Measurements from ENCODE around the gene LRRC73.

The LRRC73 gene

DNA sequence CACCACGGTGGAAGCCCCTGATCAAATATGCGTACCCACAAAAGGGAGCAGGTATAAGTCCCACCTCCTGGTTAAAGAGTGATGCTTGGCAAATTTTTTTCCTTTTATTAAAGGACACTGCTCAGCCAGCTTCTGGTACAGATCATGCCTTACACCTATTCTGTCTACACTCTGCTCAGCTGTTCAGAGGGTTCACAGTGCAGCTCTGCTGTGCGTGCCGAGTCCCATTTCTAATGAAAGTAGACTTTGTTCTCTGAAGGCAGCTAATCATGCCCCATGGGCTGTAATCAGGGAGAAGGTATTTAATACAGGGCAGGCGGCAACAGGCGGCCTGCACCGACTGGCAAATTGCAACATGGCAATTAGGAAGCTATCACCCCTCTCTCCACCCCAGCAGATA, 16.3 kb downstream of the LRRC73 start:
- TF ChIP-seq, protein P1, sequence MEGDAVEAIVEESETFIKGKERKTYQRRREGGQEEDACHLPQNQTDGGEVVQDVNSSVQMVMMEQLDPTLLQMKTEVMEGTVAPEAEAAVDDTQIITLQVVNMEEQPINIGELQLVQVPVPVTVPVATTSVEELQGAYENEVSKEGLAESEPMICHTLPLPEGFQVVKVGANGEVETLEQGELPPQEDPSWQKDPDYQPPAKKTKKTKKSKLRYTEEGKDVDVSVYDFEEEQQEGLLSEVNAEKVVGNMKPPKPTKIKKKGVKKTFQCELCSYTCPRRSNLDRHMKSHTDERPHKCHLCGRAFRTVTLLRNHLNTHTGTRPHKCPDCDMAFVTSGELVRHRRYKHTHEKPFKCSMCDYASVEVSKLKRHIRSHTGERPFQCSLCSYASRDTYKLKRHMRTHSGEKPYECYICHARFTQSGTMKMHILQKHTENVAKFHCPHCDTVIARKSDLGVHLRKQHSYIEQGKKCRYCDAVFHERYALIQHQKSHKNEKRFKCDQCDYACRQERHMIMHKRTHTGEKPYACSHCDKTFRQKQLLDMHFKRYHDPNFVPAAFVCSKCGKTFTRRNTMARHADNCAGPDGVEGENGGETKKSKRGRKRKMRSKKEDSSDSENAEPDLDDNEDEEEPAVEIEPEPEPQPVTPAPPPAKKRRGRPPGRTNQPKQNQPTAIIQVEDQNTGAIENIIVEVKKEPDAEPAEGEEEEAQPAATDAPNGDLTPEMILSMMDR (IDR thresholded peaks at IDR 0.05; ENCODE audit: borderline replicate concordance, control extremely low read depth, extremely low read depth, insufficient read depth, missing control alignments): no peak
- no peak for DNase-seq (ENCODE audit: low spot score)
- in situ Hi-C loops (cut with MboI; ENCODE audit: low sequenced_read_pairs, unreplicated experiment): loop anchor here (25.0 kb wide), 1 partner anchor 232 kb away; no protein-coding TSS in a partner anchor

DNA sequence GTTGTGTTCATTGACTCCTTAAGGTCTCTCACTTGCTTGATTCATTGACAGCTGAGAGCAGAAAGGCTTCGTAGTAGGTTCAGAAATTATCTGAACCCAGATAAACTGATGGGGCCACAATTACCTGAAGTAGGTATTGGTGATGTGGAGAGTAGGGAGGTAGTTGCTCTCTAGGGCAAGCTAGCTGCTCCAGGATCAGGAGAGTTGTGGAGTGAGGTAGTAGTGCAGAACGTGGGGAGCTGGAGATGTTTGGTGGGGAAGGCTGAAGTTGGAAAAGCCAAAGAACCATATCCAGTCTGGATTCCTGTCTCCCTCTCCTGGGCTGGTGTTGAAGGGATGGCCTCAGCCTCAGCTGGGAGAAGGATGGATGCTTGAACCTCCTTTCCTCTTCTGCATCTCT, 16.9 kb downstream of the LRRC73 start:
- in situ Hi-C loops (cut with MboI; ENCODE audit: low sequenced_read_pairs, unreplicated experiment): loop anchor here (25.0 kb wide), 1 partner anchor 231 kb away; no protein-coding TSS in a partner anchor
- TF ChIP-seq, protein P1 (IDR thresholded peaks at IDR 0.05; ENCODE audit: borderline replicate concordance, control extremely low read depth, extremely low read depth, insufficient read depth, missing control alignments): no peak
- DNase-seq (ENCODE audit: low spot score): no peak

DNA sequence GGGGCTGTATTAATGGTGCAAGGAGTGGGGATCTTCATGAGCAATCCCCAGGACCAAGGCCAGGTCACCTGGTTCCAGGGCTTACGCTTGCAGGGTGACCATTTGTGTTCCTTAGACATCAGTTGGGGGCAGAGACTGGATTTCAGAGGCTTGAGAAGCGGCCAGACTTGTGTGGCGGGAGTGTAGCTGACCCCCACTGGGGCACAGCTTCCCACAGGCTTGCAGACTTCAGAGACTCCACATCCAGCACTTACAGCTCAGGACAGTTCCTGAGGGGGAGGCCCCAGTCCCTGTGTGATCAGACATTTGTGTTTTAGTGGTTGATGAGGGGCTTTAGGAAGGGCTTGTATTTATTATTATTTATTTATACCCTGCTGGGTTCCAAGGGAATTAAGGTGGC, 17.5 kb downstream of the LRRC73 start:
- in situ Hi-C loops (cut with MboI; ENCODE audit: low sequenced_read_pairs, unreplicated experiment): loop anchor here (25.0 kb wide), 1 partner anchor 230 kb away; no protein-coding TSS in a partner anchor
- TF ChIP-seq, protein P1 (IDR thresholded peaks at IDR 0.05; ENCODE audit: borderline replicate concordance, control extremely low read depth, extremely low read depth, insufficient read depth, missing control alignments): no peak
- DNase-seq (ENCODE audit: low spot score): no peak

DNA sequence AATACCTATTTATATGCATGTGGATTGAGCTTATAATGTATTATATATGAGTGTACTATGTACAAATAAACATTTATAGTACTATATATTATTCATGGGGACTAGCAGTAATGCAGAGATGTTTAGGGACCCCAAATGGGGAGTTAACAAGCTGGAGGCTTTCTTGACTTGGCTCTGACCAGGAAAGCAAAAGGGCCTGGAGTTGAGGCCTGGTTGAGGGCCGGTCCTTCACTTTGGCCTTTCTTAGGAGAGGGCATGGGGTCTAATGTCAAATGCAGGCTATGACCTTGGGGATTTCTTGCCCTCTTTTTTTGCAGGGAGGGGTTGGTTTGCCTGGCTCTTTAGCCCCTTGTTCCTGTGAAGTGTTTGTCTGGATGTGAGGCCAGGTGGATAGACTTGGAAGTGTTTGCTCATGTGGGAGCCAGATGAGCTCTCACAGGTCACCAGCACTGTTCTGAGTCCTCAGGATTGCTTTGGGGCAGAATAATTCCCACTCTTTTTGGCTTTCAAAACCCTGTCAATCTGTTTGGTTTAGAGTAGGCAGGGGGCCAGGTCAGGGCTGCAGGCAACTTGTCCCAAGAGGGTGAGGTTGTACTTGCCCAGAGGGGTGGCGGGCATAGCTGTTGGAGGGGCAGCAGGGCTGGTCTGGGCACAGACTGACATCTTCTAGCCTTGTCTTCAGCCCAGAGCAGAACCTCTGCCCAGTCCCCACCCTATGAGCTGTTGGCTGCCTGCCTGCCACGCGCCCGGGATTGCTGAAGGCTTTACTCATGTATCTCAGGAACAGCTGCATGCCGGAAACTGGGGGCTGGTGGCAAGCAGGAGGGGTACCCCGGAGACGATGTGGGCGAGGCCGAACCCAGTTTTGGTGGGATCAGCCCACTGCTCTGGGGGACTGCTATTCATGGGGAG, 18.1 kb downstream of the LRRC73 start:
- TF ChIP-seq, protein P1 (IDR thresholded peaks at IDR 0.05; ENCODE audit: borderline replicate concordance, control extremely low read depth, extremely low read depth, insufficient read depth, missing control alignments): no peak
- in situ Hi-C loops (cut with MboI; ENCODE audit: low sequenced_read_pairs, unreplicated experiment): loop anchor here (25.0 kb wide), 1 partner anchor 230 kb away; no protein-coding TSS in a partner anchor
- DNase-seq (ENCODE audit: low spot score): no peak

DNA sequence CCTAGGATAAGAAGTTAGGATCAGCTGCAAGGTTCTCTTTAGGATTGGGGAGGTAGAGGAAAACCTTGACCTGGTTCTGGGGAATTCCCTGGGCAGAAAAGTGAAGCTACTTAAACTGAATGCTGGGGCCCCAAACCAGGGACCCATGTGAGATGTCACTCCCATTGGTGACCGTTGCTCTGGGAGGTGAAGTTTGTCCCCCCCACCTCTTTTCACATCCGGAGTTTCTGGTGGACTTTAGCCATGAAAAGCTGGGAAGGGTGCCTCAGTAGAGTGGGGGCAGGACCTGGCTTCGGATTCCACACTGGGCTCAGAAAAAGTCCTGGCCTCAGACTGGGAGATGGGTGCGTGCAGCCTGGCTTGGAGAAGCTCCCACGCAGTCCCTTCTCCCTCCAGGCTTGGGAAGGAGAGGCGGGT, 19.6 kb downstream of the LRRC73 start:
- no peak for DNase-seq (ENCODE audit: low spot score)
- TF ChIP-seq, protein P1 (IDR thresholded peaks at IDR 0.05; ENCODE audit: borderline replicate concordance, control extremely low read depth, extremely low read depth, insufficient read depth, missing control alignments): no peak
- in situ Hi-C loops (cut with MboI; ENCODE audit: low sequenced_read_pairs, unreplicated experiment): loop anchor here (25.0 kb wide), 1 partner anchor 228 kb away; no protein-coding TSS in a partner anchor

DNA sequence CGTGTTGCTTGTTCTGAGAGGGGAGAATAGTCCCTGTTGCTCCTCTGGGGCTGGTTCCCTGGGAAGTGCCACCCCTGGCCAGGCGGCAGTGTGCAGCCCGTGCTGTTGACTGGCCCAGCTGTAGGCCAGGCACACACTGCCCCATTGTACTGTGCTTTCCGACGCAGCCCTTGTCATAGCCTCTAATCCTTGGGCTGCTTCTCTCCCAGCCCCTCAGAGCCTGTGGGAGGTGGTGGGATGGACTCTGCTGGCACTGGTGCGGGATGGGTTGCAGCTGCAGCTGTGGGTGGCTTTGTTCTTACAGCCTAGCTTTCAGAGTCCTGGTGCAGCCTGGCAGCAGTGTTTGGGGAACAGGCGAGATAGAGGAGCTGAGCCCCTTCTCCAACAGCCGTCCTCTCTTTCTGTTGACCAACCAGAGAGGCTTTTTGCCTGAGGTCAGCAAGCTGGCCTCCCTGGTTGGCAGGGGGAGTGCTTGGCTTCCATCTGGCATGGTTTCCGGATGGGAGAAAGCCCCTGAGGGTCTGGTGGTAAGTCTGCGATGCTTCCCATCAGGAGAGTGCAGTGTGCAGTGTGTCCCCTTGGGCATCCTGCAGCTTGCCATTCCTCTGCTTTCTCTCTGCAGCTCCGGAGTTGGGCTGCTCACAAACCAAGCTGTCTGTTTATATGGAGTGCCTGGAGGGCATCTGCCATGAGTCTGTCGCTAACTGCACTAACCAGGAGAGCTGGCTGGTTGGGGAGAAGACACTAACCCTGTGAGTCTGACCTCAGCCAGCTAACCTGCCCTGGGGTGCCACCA, 20.7 kb downstream of the LRRC73 start:
- TF ChIP-seq, protein P1 (IDR thresholded peaks at IDR 0.05; ENCODE audit: borderline replicate concordance, control extremely low read depth, extremely low read depth, insufficient read depth, missing control alignments): no peak
- no peak for DNase-seq (ENCODE audit: low spot score)
- in situ Hi-C loops (cut with MboI; ENCODE audit: low sequenced_read_pairs, unreplicated experiment): loop anchor here (25.0 kb wide), 1 partner anchor 227 kb away; no protein-coding TSS in a partner anchor

Measured in GM13976 (cell line).